GM12874 (cell line): ENCODE results near the gene TANGO6.

Source experiments
- CTCF ChIP-seq: IDR thresholded peaks from 2 replicates; pipeline ENCODE4 v1.5.1; 2011; ENCODE audit warnings: low read depth, mild to moderate bottlenecking, control low read depth, low read length, moderate library complexity; ENCODE audit not compliant: insufficient read depth

TANGO6 gene

DNA sequence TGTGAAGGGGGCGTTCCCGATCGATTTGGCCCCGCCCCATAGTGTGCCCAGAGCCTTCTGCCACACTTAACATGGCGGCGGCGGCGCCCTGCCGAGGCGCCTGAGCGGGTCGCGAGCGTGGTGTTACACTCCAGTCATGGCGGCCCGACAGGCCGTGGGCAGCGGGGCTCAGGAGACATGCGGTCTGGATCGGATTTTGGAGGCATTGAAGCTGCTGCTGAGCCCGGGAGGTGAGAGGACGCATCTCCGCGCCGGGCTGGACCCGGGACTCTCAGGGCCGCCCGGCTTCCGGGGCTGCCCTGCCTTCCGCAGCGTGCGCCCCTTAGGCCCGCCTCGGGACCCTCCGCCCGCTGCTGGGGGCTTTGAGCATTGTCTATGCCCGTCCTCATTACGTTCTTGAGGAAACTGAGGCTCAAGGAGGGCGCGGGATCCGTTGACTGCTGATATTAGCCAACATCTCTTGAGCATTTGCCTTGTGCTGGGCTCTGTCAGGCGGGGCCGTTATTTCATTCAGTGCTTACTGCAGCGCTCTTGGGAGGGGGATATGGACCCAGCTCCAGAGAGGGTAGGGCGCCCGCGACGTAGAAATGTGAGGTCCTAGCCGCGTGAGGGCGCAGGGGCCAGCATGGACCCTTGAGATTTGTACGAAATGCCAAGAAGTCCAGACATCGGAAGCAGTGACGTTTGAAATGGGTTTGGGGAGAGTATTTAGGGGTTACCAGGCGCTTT lies at the start of gene TANGO6:
TANGO6 (plus strand) TSS at position 50 of the 729 bp plus-strand sequence; CDS start at position 137, 87 bp downstream.
- peak; percentile 48 for TF ChIP-seq CTCF

DNA sequence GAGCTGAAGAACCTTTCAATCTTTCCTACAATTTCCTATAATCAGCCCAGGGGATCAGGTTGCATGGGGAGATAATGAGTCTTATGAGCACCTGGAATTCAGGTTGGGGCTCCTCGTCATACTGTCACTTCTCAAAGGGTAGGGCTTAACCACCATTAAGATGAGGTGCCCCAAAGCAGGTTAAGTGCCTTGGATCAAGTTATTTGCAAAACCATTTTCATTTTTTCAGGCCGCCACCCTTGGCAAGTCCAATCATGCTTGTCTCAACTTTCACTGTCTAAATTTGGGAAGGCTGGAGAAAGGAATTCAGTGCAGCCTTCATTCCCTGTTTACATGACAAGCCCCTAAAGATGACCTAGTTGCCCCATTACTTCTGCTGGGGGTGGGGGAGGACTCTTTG lies 44.9 kb upstream of the TANGO6 start:
- no peak for TF ChIP-seq CTCF

GRCh38 chr16:68800257-68800875 lies 43.0 kb upstream of the TANGO6 start:
- peak; percentile 73 for TF ChIP-seq CTCF

GRCh38 chr16:68802190-68802589 lies 41.1 kb upstream of the TANGO6 start:
- no peak for TF ChIP-seq CTCF

DNA sequence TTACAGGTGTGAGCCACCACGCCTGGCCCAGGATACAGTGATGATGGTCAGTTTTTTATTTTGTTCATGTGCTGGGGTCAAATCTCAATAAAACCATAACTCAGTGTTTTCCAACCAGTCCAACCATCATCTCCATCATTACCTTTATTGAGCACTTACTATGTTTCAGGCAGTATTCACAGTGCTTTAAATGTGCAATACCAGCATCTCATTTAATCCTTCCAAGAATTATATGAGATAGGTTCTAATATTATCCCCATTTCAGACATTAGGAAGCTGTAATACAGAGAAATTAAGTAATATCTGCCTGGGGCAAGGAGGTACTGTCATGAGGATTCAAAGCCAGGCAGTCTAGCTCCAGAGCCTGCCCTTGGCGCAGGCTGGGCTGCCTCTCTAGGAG lies 36.9 kb upstream of the TANGO6 start:
- no peak for TF ChIP-seq CTCF

- TF ChIP-seq CTCF: no peak
Observed at GRCh38 chr16:68806981-68807380, 36.4 kb upstream of the TANGO6 start.

DNA sequence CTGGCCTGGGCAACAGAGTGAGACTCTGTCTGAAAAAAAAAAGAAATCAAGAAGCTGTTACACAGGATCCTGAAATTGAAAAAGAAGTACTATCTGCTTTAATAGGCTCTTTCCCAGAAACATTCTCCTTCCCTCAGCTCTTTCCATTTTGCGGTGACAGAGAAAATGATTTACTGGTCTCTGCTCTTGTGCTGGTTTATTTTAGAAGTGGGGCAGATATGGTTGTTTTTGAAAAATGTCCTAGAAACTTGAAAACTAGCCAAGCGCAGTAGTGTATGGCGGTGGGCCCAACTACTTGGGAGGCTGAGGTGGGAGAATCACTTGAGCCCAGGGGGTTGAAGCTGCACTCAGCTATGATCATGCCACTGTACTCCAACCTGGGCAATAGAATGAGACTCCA lies 28.8 kb upstream of the TANGO6 start:
- no peak for TF ChIP-seq CTCF
